Inferior parietal cortex (tissue), 1 donor: ENCODE results near the gene OSBPL1A.
A peak's percentile ranks its signal among the peaks of the same experiment; 100 is the strongest.

Source experiments
- DNase-seq: peaks from one replicate; pipeline ENCODE4 v3.0.0-alpha.2; 2016; ENCODE audit errors: extremely low spot score

OSBPL1A gene

DNA sequence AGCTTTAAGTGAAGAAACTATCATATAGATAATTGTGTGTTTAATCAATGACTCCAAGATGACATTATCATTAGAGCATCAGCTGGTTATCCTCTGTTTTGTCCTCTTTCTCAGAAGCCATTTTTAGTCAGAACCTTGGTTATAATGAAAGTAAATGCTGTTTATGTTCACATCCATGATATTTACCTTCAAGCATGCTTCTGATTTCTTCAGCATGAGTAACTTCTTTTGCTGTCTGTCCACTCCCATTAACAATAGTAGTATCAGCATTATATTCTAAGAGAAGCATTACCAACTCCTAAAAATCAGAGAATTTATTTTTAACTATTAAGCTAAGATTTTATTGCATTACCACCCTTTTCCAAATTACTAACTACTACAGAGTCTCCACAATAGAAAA is 56.3 kb downstream of the OSBPL1A start:
- DNase-seq: no peak

GRCh38 chr18:24333084-24333483 is 64.5 kb downstream of the OSBPL1A start:
- no peak for DNase-seq

- DNase-seq: no peak
These were observed 71.4 kb downstream of the OSBPL1A start for GRCh38 chr18:24326211-24326610.

GRCh38 chr18:24322584-24323136 is 75.0 kb downstream of the OSBPL1A start:
- DNase-seq: no peak

- DNase-seq: no peak
These were observed 76.6 kb downstream of the OSBPL1A start for GRCh38 chr18:24321071-24321470.

GRCh38 chr18:24319757-24320156 is 77.9 kb downstream of the OSBPL1A start:
- DNase-seq: no peak

DNA sequence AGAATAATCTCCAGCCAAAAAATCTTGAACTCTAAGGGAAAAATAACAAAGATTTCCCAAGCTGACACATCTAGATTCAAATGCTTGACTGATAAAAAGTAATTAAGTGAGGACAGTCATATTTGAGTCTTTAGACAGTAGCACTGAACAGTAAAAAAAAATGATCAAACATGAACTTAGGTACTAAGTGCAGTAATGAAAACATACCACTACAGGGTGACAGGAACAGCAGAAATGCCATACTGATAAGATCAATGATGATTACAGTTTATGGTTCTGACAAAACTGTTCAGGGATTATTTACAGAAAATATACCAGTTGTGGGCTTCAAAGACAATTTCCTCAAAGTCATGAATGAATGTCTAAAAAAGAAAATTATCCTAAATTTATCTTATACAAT is 80.3 kb downstream of the OSBPL1A start:
- no peak for DNase-seq

GRCh38 chr18:24315170-24315569 is 82.5 kb downstream of the OSBPL1A start:
- no peak for DNase-seq

DNA sequence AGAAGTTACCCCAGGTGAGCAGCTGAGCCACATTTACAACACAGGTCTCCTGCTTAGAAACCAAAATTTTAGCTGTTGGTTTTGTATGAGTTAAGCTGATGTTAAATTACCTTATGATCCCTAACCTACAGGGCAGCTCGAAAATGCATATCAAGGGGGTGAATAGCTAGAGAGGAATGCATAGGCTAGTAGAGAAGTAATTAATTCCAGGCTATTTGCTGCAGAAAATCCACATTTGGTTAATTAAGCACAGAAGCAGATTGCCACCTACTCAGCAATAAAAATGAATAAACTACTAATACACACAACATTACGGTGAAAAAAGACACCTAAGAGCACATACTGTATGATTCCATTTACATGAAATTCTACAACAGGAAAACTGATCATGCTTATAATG is 91.4 kb downstream of the OSBPL1A start:
- no peak for DNase-seq

- no peak for DNase-seq
These were observed 96.9 kb downstream of the OSBPL1A start for GRCh38 chr18:24300703-24301102.

DNA sequence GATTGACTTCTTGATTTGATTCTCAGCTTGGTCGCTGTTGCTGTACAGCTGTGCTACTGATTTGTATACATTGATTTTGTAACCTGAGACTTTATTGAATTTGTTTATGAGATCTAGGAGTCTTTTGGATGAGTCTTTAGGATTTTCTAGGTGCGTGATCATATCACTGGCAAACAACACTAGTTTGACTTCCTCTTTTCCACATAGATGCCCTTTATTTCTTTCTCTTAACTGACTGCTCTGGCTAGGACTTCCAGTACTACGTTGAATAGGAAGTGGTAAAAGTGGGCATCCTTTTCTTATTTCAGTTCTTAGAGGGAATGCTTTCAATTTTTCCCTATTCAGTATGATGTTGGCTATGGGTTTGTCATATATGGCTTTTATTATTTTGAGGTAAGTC is 101.3 kb downstream of the OSBPL1A start:
- DNase-seq: no peak

DNA sequence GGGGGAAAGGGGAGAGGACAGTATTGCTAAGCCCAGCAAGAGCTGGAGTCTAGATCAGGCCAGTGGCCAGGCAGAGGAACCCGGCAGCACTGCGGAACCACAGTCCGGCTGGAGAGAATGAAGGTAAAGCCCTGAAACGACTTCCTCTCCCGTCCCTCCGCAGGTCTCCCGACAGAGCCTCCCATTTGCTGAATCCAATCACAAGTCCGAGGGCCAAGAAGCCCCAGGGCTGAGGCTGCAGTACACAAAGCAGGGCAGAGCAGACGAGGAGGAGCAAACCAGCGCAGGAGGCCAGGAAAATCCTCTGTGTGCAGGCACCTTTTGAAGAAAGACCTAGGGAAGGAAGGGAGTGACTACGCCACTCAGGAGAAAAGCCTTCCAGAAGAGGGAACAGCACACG is 104.4 kb downstream of the OSBPL1A start:
- no peak for DNase-seq

GRCh38 chr18:24278591-24278990 is 119.0 kb downstream of the OSBPL1A start:
- no peak for DNase-seq

DNA sequence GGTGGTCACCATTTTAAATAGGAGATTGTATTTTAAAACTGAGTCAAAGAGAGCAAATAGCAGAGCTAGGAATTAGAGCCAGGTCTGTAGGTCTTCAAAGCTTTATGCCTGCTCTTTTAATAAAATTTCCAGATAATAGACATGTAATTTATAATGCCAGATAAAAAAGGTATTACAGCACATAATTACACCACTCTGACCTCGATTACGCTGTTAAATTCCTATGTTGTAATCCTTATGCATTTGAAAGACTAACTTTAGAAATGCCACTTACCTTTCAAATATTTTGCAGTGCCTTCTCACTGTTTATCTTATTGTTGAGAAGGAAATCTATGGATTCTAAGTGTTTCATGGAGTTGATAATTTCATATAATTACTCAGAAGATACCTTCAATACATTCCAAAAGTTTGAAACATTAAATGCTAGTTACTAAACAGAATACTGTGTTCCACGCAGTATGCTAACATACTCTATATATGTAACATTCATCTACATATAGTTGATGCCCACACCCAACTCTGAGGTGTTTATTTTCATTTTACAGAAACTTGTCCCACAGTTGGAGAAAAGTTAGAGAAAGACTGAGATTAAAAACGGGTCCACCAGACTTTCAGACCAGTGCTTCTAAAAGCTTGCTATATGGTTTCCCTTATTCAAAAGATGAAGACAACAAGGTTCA is 120.0 kb downstream of the OSBPL1A start:
- DNase-seq: no peak

DNA sequence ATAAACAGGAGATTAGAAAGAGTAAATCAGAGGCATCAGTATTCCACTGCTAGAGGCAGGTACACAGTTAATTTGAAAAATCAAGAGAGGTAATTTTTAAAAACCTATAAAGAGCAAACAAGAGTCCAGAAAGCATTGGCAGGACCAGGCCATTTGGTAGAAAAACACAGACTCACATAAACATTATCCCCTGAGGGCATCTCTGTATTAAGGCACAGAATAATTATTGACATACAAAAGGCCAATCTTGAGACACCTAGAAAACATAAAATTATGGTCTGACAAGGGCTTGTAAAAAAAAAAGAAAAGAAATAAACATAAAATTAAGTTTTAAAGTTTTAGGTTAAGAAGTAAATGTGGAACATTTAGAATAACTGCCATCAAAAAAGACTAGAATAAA is 120.6 kb downstream of the OSBPL1A start:
- DNase-seq: no peak

DNA sequence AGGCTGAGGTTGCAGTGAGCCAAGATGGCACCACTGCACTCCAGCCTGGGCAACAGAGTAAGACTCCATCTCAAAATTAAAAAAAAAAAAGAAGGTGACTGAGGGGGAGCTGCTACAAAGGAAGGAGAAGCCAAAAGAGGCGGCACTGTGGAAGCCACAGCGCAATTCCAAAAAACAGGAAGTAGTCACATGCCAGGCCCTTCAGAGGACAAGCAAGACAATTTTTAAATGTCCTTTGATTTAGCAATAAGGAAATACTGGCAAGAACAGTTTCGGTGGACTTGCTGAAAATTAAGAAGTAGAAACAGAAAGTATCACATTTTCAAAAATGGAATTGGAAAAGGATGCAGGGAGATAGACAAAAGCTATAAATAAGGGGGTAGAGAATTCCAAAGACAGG is 122.8 kb downstream of the OSBPL1A start:
- DNase-seq: no peak

DNA sequence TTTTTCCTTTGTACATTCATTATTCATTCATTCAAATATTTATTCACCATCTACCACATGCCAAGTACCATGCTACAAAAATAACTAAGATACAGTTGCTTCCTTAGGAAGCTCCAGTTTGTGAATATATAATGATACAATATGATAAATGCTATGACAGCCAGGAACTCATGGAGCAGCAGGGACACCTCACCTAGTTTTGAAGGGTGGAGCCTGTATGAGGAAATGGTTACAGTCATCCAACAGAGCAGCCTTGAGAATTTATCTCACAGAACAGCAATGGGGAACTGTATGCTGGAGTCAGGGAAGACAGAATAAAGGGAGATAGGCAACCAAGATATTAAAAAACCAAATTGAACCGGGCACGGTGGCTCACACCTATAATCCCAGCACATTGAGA is 124.0 kb downstream of the OSBPL1A start:
- DNase-seq: no peak

DNA sequence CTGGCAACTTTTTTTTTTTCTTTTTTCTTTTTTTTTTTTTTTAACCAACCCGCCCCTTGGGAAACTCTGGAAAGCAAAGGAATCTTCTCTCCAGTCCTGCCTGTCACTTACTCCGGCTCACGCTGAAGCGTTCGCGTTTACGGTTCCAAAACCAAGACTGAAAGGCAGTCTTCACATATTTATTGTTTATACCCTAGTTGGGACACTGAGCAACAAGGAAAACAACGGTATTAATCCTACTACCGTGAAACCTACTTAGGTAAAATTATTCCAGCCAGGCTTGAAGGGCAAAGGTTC is 125.4 kb downstream of the OSBPL1A start:
- no peak for DNase-seq

DNA sequence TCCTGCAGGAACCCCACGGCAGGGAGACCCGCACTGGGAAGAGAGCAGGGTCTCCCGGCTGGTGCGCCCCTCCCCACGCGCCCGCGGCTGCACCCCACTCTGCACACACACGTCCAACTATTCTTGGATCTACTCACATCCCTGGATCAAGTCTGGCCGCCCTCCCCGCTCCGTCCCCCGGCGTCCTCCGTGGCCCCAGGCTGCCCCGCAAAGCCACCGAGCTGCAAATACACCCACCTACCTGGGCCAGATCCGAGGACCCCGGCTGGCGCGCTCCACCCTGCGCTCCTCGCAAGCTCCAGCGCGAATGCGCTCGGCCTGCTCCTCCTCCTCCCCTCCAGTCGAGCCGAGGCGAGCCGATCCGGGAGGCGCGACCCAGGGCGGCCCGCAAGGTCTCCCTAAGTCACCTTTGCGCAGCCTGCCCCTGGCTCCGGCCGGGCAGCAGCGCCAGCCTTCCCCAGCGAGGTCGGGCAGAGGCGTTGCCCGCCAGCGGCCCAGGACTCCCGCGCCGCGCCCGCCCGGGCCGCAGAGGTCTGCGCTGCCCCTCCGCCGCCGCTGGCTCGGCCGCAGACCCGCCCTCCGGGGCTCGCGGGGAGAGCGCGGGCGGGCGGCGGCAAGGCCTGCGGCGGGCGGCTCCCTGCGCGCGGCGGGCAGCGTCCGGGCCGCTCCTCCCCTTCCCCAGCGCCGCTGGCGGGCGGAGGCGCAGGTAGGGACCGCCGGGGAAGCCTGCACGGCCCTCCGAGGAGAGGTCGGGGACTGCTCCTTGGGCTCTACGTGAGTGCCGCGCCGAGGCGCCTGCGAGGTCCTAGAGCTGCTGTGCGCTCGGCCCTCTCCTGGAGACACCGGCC is 126.0 kb downstream of the OSBPL1A start:
- DNase-seq: no peak

GRCh38 chr18:24270937-24271380 is 126.7 kb downstream of the OSBPL1A start:
- peak; percentile 75 for DNase-seq

DNA sequence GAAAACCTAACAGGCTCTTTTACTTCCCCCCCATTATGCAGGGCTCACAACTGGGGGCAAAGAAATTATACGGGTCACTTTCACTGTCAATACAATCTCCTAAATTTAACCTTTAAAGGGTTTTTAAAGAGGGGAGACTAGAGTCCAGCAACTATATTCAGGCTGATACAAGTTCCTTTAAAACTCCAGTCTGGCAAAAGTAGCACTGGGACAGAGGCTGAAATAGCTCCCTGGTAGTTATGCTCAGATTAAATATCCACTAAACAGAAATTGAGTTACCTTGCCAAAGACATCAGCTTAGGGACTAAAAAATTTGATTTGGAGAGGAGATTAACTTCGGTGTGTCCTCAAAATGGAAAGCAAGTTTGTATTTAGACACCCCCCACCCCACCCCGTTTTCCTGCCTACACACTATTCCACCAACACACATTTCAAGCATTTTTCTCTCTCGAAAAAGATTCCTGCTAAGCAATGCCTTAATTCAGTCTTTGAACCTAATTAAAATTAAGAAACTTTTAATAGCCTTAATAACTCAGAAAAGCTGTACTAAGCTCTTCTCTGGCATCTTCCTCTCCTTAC is 127.2 kb downstream of the OSBPL1A start:
- no peak for DNase-seq

DNA sequence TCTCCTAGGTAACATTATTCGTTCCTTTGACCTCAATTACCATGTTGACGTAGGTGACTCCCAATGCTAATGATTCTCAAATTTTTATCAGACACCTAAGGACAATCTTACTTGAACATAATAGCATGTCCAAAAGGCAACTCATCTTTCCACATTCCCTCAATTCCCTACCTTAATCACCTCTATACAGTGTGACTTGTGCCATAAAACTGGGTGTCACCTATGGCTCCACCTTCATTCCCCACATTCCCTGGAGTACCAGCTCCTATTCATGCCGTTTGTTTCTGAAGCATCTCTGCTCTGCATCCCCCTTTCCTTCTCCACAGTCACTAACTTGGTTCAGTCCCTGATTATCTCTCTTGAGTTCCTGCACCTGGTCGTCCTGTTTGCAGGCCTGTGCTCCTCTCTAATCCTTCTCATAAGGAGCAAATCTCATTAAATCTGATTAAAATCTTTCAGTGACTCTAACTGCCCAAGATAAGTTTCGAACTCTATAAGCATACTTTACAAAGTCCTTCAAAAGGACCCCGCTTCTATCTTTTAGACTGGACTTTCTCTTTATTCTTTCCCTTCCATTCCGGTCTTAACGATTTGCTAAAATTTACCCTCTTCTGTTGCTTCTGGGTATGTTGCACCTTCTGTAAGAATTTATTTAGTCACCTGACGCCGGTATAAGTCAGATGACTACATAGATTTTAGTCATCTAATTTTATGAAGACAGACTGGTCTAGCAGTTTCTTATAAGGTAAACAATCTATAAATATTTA is 128.7 kb downstream of the OSBPL1A start:
- DNase-seq: peak; percentile 43
